Sigmoid colon (tissue), 7 donors: Measurements from ENCODE around the gene ZNF599. TPM values are rescaled to one million over a fixed set of nuclear protein-coding genes. Genes with fewer than 3 reads are reported as not detected.
"Not testable (repeated sequence)": the region's sequence is repeated elsewhere in the genome, so short reads cannot be mapped to it uniquely, and the experiment has no call there.

ENCODE experiments used
- DNase-seq: peaks from one replicate; pipeline ENCODE4 v3.0.0-alpha.2; 2019
- H3K27ac ChIP-seq, 4 donors: fragments of 200-600 bp; sonication (generic); one replicate each; pipeline ENCODE4 v1.5.1; 2016 to 2019; ENCODE audit warnings: mild to moderate bottlenecking in 1 of 4
- H3K27me3 ChIP-seq, 3 donors: fragments of 200-600 bp; sonication (generic); one replicate each; pipeline ENCODE4 v1.5.1; 2019; ENCODE audit warnings: mild to moderate bottlenecking in 1 of 3
- H3K36me3 ChIP-seq, 4 donors: fragments of 200-600 bp; sonication (generic); one replicate each; pipeline ENCODE4 v1.5.1; 2016 to 2019
- H3K4me1 ChIP-seq, 4 donors: fragments of 200-600 bp; sonication (generic); one replicate each; pipeline ENCODE4 v1.5.1; 2017 to 2019
- H3K4me3 ChIP-seq, 4 donors: fragments of 200-600 bp; sonication (generic); one replicate each; pipeline ENCODE4 v1.5.1; 2017 to 2019; ENCODE audit warnings: mild to moderate bottlenecking in 2 of 4, moderate library complexity in 1 of 4
- H3K9me3 ChIP-seq, 4 donors: fragments of 200-600 bp in 3 of 4; sonication (generic) in 3 of 4; one replicate each; pipeline versions ENCODE4 v1.5.1 to v1.6.1; 2013 to 2019
- CTCF ChIP-seq, 4 experiments: fragments of 450-650 bp in 3 of 4; fragments of 200-600 bp in 1 of 4; IDR thresholded peaks; one replicate each; pipeline ENCODE4 v1.5.1; 2016 to 2019; ENCODE audit warnings: antibody characterized with exemption in 4 of 4, mild to moderate bottlenecking in 3 of 4, moderate library complexity in 2 of 4
- EP300 ChIP-seq, 4 donors: sonication (generic); formaldehyde crosslinking; IDR thresholded peaks; one replicate each; pipeline ENCODE4 v1.6.1; 2017; ENCODE audit warnings: antibody characterized with exemption in 4 of 4
- POLR2A ChIP-seq, 2 donors: fragments of 450-650 bp; IDR thresholded peaks; one replicate each; pipeline ENCODE4 v1.6.1; 2016; ENCODE audit warnings: antibody characterized with exemption in 2 of 2, mild to moderate bottlenecking in 2 of 2, moderate library complexity in 2 of 2
- POLR2AphosphoS5 ChIP-seq, 4 donors: sonication (generic); formaldehyde crosslinking; IDR thresholded peaks; one replicate each; pipeline ENCODE4 v1.6.1; 2017; ENCODE audit warnings: antibody characterized with exemption in 4 of 4
- WGBS, 2 donors: extraction: QIAGEN DNeasy Blood & Tissue Kit; methylation state at CpG; one replicate each; pipeline ENCODE4 v1.1.7; 2013; 5-methylcytosine and 5-hydroxymethylcytosine counted together
- intact Hi-C: fragments of 100-400 bp; cut with DNase I; formaldehyde crosslinking; loops from one replicate; pipeline ENCODE4 v1.15.1; 2023
- polyA plus RNA-seq, 3 donors: library from polyadenylated mRNA; stranded (reverse); fragments of 200-250 nt; gene quantifications; one replicate each; pipeline ENCODE4 v1.2.3, GENCODE V29; 2013
- total RNA-seq, 4 donors: library from RNA; depleted of rRNA; stranded (reverse); fragments of >200 nt; gene quantifications; one replicate each; pipeline ENCODE4 v1.1.0, GENCODE V29; 2016
- donor health status: healthy with polysubstance abuse.
- donor health status: Bipolar disorder and iron deficiency.
- donor health status: healthy.

The ZNF599 gene
- total and polyA plus RNA-seq, 7 donors, result 0.46 to 11.9 (median 7.1) TPM

GRCh38 chr19:34806976-34807860 is 34.2 kb upstream of the ZNF599 start:
- intact Hi-C loops, result no loop called here
- 91 to 92% methylated on average over 15 of the region's 15 CpGs for WGBS, 2 donors
- H3K9me3 ChIP-seq, result peaks cover 0 to 12% (median 3%) of the 10 kb centered on the region in 4 donors
- H3K36me3 ChIP-seq, result no peaks in the 10 kb centered on the region
- H3K4me3 ChIP-seq, result no peak overlapping the region
- H3K4me1 ChIP-seq, result no peaks in the 10 kb centered on the region
- no peaks in the 10 kb centered on the region for H3K27me3 ChIP-seq
- TF ChIP-seq POLR2AphosphoS5 (IDR thresholded peaks at IDR 0.05), result no peak
- TF ChIP-seq EP300 (IDR thresholded peaks at IDR 0.05), result no peak
- no peak for TF ChIP-seq CTCF (IDR thresholded peaks at IDR 0.05)
- no peak for TF ChIP-seq POLR2A (IDR thresholded peaks at IDR 0.05)
- no peak overlapping the region for H3K27ac ChIP-seq
- no peak for DNase-seq

DNA sequence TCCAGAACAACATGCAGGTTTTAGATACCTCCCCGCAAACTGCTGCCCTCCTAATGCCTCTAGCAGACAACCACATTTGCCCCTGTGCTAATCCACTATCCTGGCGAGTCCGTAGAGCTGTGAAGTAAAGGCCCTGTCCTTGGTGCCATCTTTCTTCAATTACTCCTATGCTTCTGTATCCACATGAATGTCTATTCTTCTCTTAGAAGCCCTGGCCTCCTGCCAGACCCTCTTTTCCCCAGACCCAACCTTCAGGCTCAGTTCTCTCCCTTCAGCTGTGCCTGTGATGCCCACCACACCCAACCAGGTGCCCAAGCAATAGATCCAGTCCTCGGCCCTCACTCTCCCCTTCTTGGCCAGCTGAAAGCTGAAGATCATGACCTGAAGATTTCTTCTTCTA is 31.1 kb upstream of the ZNF599 start:
- Histone ChIP-seq H3K4me3 (no peak overlapping the region), H3K36me3 (no peaks in the 10 kb centered on the region), H3K27me3 (no peaks in the 10 kb centered on the region), H3K27ac (no peak overlapping the region), H3K4me1 (no peaks in the 10 kb centered on the region), H3K9me3 (peaks cover 0 to 6% (median 3%) of the 10 kb centered on the region in 4 donors)
- TF ChIP-seq EP300 (IDR thresholded peaks at IDR 0.05) (no peak), POLR2A (IDR thresholded peaks at IDR 0.05) (no peak), POLR2AphosphoS5 (IDR thresholded peaks at IDR 0.05) (no peak), CTCF (IDR thresholded peaks at IDR 0.05) (no peak)
- WGBS, 2 donors, result 85 to 91% methylated on average over 4 of the region's 4 CpGs
- DNase-seq, result no peak
- intact Hi-C loops, result no loop called here

- H3K4me1 ChIP-seq, H3K36me3 ChIP-seq, DNase-seq, H3K27me3 ChIP-seq, intact Hi-C loops, H3K4me3 ChIP-seq, H3K27ac ChIP-seq, H3K9me3 ChIP-seq: not testable (repeated sequence)
- WGBS, 2 donors, result 85 to 86% methylated on average over 6 of the region's 6 CpGs
These were observed 23.9 kb upstream of the ZNF599 start for GRCh38 chr19:34796953-34797352.

GRCh38 chr19:34794066-34794960 is 21.3 kb upstream of the ZNF599 start:
- 75 to 79% methylated on average over 9 of the region's 9 CpGs for WGBS, 2 donors
- no peak for DNase-seq
- intact Hi-C loops, result no loop called here

More at GRCh38 chr19:34794066-34794960, 21.3 kb upstream of the ZNF599 start:
- TF ChIP-seq EP300 (IDR thresholded peaks at IDR 0.05) (no peak), CTCF (IDR thresholded peaks at IDR 0.05) (no peak), POLR2A (IDR thresholded peaks at IDR 0.05) (no peak)
- no peak overlapping the region for H3K4me3 ChIP-seq
- no peaks in the 10 kb centered on the region for H3K9me3 ChIP-seq
- H3K4me1 ChIP-seq, result no peaks in the 10 kb centered on the region
- no peaks in the 10 kb centered on the region for H3K27me3 ChIP-seq
- no peaks in the 10 kb centered on the region for H3K36me3 ChIP-seq
- H3K27ac ChIP-seq, result no peak overlapping the region
